HG03175 (cell line): ENCODE measurements around the gene CACNA1C.

Experiments
- ATAC-seq: cut with Tn5 transposase; IDR thresholded peaks from one replicate; pipeline ENCODE4 v1.9.1; 2021; ENCODE audit warnings: mild to moderate bottlenecking, moderate library complexity; ENCODE audit not compliant: unreplicated experiment

Gene CACNA1C

DNA sequence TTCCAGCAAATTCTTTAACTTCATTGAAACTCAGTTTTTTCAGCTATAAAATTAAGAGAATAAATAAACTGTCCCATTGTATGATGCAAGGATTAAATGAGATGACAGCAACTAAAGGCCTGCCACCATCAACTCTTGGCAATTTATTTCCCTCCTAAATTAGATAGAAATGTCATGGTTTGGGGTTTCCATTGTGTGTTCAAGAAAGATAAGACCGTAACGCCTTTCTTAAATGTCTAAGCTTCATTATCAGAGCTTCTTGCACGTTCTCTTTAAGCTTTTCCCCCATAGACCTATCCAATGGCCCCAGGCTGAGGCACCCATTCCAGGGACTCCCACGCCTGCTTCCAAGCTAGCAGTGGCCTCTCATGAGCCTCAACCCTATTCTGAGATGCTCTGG, 281.9 kb downstream of the CACNA1C start:
- no peak for ATAC-seq

- no peak for ATAC-seq
These were observed 282.3 kb downstream of the CACNA1C start for GRCh38 chr12:2335109-2335508.

- ATAC-seq, result no peak
These were observed 282.7 kb downstream of the CACNA1C start for GRCh38 chr12:2335513-2335912.

GRCh38 chr12:2335916-2336315, 283.1 kb downstream of the CACNA1C start:
- no peak for ATAC-seq

DNA sequence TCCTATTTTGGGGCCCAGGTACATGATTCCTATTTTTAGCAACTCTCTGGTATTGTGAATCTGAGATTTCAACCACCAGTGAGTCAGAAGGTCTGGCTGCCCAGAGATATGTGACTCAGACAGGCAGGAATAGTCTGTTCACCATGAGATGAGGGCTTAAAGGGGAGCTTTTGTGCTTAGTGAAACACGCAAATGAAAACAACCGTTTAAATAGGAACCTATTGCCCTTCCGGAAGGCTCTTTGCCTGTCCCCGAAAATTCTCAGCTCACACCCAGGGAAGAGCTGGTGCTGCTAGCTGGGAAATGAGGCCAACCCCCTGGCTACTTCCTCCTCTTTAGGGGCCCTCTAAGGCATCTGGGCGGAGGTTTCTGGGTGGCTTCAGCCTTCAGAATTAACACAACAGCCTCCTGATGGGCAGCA, 283.6 kb downstream of the CACNA1C start:
- ATAC-seq, result peak; percentile 82

DNA sequence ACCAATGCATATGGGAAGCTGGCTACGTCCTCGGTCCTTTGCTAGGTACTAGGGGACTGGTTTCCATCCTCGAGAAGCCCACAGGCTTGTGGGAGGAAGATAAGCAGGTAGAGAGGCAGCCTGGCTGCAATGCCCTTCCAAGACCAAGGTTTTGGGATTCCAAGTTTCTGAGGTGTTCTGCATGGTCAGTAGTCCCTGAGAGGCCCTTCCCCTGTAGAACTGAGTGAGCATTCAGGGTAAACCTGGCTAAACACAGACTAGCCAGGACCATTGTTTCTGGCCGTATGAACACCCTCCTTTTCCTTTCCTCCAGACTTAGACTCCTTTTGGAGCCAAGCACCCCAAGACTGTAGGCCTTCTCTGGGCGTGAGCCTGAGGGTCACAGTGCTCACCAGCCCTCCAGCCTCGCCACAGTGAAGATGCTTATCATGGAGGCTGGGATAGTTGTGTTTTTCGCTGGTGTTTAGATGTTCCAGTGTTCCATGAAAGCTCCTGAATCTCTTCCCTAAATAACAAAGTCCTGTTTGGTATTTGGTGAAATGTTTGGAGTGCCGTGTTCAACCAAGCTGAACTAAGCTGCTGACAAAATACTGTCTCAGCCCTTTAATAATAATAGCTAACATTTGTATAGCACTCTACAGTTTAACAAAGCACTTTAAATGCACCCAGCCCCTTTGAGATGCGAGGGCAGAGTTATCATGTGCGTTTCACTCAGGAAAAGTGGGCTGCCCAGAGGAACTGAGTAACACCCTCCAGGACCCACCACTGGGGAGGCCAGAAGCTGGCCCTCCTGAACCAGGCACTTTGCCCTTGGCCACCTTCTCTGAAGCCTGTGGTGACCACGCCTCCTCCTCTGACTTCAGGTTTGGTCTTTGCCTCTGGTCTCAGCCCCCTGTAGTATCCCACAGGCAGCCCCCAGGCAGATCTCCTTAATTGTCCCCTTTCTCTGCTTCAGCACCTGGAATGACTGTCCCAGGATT, 284.5 kb downstream of the CACNA1C start:
- ATAC-seq, result no peak

GRCh38 chr12:2338381-2338780, 285.6 kb downstream of the CACNA1C start:
- no peak for ATAC-seq

GRCh38 chr12:2338991-2339431, 286.2 kb downstream of the CACNA1C start:
- ATAC-seq, result no peak

DNA sequence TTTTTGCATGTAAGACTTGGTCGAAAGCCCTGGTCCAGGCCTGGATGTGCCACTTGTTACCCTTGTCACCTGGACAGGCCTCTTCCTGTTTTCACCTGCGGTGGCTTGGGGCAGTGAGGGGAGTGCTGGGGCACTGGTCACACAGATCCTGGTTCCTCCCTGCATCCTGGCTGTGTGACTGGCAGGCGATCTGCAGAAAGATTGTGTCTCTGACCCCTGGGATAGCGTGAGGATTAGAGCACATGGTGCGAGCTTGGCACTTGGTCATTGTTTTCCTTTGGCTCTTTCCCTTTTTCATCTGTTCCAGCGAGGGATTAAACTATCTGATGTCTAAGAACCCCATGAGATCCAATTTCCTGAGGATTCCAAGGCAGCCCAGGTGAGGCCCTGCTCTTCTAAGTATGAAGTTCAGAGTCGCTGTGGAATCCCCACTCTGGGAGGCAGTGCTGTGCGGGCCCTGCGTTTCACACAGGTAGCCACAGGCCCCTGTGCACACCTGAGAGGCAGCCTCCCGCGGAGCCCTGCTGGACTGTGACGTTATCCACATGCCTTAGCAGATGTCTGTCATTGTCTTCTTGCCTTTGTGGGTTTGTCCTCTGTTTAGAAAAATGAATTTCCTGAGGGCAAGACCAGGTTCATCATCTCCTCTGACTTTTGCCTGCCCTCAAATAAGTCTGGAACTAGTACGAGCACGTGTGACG, 288.4 kb downstream of the CACNA1C start:
- ATAC-seq, result no peak

DNA sequence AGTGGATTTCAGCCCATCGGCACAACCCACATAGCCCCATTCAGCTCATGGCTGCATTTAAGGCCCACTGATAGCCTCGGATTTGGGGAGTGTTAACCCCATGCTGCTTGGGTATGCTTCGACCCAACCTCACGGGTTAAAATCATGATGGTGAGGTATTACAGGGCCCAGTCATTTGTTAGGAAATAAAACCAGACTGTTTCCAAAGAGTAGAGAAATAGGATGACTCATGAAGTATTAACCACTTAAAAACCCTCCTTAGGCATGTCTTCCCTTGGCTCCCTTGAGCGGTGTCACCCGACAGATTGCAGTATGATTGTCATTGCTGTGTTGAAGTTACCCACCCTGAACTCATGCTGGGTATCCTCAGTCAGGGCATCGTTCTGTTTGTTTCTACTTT, 289.1 kb downstream of the CACNA1C start:
- no peak for ATAC-seq

DNA sequence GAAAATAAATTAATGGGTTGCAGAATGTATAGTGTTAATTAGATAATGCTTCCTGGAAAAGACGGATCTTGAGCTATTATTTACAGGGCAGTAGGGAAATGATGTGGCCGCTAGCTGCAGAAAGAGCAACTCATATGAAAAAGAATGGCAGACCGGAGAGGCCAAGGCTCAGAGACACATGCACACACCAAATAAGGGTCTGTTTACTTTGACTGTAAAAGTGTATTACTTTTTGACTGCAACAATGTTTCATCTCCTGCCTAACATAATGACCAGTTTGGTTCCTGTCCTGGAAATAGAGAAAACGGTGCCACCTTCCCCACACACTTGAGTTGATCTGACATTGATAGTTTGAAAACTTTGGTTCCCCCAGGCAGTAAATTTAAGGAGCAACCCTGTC, 290.9 kb downstream of the CACNA1C start:
- ATAC-seq, result no peak

GRCh38 chr12:2344476-2344875, 291.7 kb downstream of the CACNA1C start:
- ATAC-seq, result no peak

- ATAC-seq, result no peak
These were observed 292.1 kb downstream of the CACNA1C start for GRCh38 chr12:2344885-2345284.

GRCh38 chr12:2345902-2346301, 293.1 kb downstream of the CACNA1C start:
- ATAC-seq, result no peak

DNA sequence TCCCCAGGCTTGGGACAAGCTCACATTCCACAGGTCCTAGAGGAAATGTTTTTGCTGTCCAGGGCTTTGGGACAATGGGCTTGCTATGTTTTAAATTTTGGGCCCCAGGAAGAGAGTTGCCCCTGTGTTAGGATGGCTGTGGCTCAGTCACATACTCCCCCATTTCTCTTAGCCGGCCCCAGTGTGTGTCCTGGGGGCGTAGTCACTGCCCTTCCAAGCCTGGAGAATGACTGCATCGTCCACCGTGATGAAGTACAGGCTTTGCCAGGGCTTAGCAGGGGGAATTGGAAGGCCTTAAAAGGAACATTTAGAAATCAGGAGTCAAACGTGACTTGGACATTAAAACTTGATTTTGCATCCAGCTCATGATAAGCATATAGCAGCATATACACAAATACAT, 293.6 kb downstream of the CACNA1C start:
- no peak for ATAC-seq

DNA sequence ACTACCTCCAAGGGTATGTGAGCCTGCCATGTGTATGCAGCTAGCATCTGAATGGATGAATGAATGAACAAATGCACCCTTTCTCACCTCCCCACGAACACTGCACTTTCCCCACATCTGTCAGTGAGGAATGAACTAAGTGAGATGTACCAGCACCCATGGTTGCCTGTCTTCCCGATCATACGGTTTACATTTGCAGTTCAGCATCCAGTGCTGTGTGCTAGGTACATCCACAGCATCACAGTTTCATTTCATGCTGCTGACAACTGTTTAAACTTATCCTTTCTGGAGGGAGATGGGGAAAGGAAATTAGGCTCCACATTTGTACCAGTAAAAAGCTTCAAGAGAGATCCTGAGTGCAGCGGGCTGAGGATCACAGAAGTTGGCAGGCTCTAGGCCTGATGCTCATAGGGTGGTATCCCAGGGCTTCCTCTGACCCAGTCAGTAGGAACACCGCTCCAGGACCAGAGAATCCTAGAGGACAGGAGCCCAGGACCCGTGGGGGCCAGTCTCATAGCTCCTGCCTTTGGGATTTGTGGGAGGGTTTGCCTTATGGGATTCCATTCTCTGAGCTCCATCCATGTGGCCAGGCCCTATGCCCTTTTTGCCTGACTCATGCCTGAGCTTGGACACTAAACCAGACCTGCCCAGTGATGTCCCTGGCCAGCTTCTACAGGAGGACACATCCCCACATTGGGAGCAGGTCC, 294.5 kb downstream of the CACNA1C start:
- ATAC-seq, result no peak

DNA sequence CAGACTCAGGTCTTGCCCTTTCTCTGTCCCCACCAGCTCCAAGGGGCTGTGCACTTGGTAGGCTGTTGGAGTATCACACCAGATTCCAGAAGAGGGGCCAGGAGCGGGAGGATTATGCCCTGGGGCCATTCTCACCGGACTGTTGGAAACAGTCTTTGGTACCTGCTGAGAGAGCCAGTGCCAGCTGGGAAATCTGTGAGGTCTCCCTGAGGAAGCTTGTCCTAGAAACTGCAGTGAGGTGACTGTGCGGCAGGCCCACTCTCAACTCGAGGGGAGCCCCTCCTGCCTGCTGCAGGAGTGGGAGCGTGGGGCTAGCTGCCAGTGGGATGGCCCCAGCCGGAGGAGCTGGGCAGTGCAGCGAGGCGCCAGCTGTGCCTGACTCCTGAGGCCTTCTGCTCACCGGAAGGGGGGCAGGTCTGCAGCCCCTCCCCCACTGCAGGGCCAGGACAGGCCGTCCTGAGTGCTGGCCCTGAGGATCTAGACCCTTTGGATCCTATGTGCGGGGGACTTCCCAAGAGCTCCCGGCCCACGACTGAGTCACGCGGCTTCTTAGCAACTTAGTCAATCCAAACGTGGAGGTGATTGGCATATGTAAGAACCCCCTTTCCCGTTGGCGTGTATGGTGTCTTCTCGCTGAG, 295.2 kb downstream of the CACNA1C start:
- ATAC-seq, result no peak

DNA sequence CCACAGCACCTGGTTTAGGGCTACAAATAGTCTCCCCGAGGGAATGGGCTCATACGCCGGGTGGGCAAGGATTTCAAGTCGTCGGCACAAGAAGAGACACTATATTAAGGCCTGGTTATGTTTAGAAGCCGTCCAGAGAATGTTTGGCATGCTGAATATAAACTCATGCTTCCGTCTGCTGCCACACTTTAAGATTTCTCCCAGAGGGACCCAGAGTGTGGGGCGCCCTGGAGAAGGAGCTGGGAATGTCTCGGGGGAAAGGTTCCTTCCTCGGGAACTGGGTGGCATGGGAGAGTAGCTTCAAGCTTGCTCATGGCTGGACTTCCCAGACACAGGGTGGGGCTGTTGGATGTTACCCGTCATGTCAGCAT, 295.7 kb downstream of the CACNA1C start:
- no peak for ATAC-seq

GRCh38 chr12:2351161-2351560, 298.4 kb downstream of the CACNA1C start:
- ATAC-seq, result no peak

- no peak for ATAC-seq
These were observed 299.4 kb downstream of the CACNA1C start for GRCh38 chr12:2352203-2352602.

GRCh38 chr12:2353281-2353680, 300.5 kb downstream of the CACNA1C start:
- no peak for ATAC-seq
